ENCODE results near the gene TMEM203. TPM values are rescaled to one million over a fixed set of nuclear protein-coding genes. Genes with fewer than 3 reads are reported as not detected.

Gene TMEM203
- total RNA-seq, 1 donor from 2014 or later = 34.2 TPM

GRCh38 chr9:137199411-137200121, 5.9 kb downstream of the TMEM203 start:
- DNase-seq (ENCODE audit: low spot score in 2 of 2) = no peak
- FAIRE-seq = no peak

GRCh38 chr9:137198902-137199283, 6.6 kb downstream of the TMEM203 start:
- no peak for DNase-seq (ENCODE audit: low spot score in 2 of 2)

GRCh38 chr9:137198051-137198901, 7.2 kb downstream of the TMEM203 start:
- no peak for FAIRE-seq
- no peak for DNase-seq (ENCODE audit: low spot score in 2 of 2)

More at GRCh38 chr9:137198902-137199283, 6.6 kb downstream of the TMEM203 start:
- FAIRE-seq = no peak

DNA sequence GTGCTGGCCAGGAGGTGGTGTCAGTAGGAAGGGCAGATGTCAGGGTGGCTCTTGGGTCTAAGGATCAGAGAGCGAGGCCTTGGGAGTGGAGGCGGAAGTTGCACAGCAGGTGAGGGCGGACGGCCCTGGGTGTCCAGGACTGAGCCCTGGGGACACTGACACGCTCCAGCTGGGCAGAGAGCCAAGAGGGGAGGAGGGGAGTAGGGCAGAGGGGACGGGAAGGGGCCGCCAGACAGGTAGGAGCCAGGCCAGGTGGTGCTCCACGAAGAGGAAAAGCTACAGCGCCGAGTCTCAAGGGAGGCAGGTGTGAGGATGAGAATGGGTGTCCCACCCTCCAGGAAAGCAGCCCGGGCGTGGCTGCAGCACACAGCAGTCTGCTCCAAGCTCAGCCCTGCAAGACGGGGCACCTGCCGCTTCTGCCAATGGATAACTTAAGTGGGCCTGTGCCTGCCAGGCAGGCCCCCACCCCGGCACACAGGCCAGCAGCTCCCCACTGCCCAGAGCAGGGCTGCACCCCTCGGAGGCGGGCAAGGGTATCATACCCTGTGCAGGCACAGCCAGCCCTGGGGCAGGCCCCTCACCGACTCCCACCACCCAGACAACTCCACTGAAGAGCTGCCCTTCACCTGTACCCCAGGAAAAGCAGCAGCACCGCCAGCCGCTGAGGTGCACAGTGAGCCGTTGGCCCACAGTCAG, 9.8 kb downstream of the TMEM203 start:
- DNase-seq (ENCODE audit: low spot score in 2 of 2) (no peak), FAIRE-seq (no peak)

DNA sequence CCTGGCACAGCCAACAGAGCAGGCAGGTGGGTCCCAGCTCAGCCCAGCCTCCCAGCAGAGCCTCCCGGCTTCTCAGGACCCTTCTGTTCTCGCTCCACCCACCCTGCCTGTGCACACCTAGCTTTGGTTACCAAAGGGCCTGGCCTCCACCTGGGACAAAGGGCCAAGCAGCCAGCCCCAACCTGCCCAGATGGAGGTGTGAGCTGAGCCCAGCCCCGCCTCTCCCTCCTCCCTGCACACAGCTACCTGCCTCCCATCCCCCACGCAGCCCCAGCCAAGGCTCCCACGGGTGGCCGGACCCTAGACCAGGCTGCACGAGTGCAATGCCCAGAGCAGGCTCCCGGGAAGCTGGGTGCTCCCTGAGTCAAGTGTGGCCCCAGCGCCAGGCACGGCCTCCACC, 10.5 kb downstream of the TMEM203 start:
- DNase-seq (ENCODE audit: low spot score in 2 of 2) (no peak), FAIRE-seq (no peak)

- FAIRE-seq (no peak), DNase-seq (ENCODE audit: low spot score in 2 of 2) (peak in 1 of 2 donors; percentile 83)
These were observed 11.1 kb downstream of the TMEM203 start for GRCh38 chr9:137194388-137194787.

DNA sequence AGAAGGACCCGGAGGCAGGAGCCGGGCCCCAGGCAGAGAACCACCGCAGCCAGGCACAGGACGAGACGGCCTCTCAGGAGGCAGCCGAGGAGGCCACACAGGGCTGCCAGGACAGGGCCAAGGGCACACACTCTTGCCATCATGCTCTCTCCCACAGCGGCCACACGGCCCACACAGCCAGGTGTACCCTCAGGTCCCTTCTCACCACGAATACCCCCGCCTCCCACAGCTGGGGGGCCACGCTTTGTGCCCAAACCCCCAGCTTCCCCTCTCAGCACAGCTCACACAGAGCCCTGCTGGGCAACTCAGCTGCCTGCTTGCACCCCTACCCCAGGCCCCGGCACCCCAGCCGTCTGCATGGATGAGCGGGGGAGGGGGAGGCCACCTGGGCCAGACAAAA, 11.7 kb downstream of the TMEM203 start:
- no peak for DNase-seq (ENCODE audit: low spot score in 2 of 2)
- no peak for FAIRE-seq

DNA sequence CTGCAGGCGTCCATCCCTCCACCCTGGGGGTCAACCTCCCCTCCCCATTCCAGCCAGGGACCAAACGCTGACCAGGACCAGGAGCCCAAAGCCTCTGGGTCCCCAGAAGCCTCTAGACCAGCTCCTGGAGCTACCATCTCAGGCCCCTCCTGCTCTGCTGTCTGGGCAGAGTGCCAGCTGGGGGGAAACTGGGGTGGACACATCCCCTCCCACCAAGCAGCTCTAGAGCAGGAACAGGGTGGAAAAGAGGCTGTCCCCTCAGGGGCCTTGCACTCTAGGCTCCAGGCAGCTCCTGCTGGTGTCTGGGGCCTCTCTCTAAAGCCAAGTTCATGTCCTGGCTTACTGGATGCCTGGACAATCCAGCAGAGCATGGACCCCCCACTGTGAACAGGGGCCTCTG, 12.6 kb downstream of the TMEM203 start:
- FAIRE-seq = no peak
- DNase-seq (ENCODE audit: low spot score in 2 of 2) = no peak

GRCh38 chr9:137192448-137192780, 13.0 kb downstream of the TMEM203 start:
- FAIRE-seq (no peak), DNase-seq (ENCODE audit: low spot score in 2 of 2) (no peak)

DNA sequence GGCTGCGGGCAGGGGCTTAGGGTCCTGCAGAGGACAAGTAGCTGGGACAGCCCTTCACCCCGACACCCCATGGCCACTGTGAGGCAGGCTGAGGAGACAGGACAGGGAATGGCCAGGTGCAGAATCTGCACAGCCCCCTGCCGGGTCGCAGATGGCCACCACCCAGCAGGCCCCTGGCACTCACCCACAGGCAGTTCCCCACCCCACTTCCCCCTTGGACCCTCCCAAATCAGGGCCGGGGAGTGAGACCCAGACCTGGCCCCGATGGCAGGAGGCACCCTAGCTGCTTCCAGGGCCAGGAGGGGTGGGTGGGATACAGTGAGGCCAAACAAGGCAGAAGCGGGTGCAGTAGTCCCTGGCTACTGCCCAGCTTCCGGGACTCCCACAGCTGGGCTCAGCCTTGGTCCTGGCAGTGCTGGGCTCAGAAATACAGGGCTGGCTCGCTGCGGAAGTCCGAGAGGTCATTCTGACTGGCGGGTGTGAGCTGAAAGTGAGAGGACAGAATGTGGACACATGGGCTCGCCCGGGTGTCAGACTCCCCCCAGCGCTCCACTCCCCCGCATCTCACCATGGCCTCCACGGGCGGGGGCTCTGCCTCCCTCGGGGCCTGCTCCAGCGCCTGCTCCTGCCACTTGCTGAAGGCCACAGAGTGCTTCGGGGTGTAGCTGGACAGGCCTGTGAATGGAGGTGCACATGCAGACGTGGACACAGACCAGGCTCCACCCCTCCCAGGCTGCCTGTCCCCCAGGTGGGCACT, 13.6 kb downstream of the TMEM203 start:
- FAIRE-seq = no peak
- DNase-seq (ENCODE audit: low spot score in 2 of 2) = no peak

DNA sequence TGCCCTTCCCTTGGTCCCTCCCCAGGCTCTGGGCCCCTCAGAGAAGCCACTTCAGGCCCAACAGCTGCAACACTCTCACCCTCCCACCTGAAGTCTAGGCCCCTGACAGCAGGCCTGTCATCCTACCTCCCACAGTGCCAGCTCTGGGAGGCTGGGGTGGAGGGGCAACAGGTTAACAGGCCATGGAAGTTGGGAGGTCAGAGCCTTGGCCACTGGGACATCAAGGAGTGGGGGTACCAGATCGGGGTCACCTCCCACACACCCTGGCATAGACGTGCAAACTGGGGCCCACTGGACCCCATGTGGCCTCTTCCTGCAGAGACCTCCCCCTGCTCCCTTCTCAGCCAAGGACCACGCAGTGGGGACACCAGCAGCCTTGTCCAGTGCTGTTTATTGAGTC, 14.2 kb downstream of the TMEM203 start:
- FAIRE-seq (no peak), DNase-seq (ENCODE audit: low spot score in 2 of 2) (no peak)

DNA sequence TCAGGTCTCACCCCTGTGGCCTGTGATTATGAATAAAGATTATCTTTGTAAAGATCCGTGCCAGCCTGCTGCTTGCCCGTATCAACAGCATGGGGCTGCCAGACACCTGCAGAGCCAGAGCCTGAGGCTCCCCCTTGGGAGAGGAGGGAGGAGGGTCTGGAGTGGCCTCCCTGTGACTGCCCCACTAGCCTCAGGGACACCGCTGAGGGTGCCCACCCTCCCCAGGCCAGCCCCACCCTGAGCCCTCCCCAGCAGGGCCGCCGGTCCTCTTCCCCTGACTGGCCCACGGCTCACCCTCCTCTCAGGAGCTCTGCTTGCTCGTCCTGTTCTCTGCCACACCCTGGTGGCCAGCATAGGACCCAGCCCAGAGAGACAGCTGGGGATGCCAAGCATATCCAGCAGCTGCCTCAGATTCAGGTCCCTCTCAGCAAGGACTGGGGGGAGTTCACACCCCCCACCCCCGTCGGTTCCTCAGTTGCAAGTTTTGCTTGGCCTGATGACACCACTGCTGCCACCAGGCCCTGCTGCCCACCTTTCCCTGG, 15.1 kb downstream of the TMEM203 start:
- FAIRE-seq = no peak
- no peak for DNase-seq (ENCODE audit: low spot score in 2 of 2)

DNA sequence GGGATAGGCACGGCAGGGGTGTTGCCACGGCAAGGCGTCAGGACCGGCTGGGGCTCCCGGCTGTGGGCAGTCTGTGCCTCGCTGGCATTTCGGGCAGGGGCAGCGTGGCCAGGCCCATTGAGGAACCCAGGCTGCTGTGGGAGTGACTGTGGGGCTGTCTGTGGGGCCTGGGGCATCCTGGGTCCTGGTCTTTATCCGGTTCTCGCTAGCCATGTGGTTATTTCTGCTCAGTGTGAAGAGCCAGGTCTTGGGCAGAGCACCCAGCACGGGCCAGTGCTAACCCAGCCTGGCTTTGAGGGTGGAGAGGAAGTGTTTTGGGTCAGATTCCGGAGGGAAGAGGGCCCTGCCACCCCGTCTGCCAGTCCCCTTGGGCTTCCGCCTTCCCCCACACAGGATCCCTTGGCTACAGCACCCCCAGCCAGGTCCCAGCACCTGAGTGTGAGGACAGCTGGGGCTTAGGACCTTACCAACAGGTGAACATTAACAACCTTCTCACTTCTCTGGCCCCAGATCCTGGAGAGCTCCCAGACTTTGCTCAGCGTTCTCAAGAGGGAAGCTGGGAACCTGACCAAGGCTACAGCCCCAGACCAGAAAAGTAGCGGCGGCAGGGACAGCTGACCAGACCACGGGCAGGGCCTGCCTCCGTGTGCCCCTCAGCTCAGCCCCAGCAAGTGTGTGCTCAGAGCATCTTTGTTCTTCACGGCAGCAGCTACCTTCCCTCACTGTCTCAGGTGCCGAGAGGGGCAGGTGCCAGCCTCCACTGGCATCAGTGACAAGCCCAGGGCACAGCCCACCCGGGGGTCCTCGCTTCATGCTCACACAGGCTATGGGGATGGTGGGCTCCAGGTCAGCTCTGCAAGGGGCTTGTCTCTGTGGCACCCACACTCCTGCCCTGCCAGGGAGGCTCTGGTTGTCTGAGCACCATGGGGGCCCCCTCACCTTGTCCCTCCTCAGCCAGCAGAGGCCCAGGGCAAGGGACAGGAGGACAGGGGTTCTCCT, 15.9 kb downstream of the TMEM203 start:
- DNase-seq (ENCODE audit: low spot score in 2 of 2) (no peak), FAIRE-seq (no peak)

- DNase-seq (ENCODE audit: low spot score in 2 of 2) (peak; percentile 95), FAIRE-seq (no peak)
These were observed 16.8 kb downstream of the TMEM203 start, which contains the start of the genes ANAPC2 and SSNA1 for GRCh38 chr9:137188490-137189296. Gene ANAPC2 (minus strand): TSS chr9:137188560. CDS start chr9:137188532, 28 bp downstream. Gene SSNA1 (plus strand): TSS chr9:137188676. CDS start chr9:137188727, 51 bp downstream.

DNA sequence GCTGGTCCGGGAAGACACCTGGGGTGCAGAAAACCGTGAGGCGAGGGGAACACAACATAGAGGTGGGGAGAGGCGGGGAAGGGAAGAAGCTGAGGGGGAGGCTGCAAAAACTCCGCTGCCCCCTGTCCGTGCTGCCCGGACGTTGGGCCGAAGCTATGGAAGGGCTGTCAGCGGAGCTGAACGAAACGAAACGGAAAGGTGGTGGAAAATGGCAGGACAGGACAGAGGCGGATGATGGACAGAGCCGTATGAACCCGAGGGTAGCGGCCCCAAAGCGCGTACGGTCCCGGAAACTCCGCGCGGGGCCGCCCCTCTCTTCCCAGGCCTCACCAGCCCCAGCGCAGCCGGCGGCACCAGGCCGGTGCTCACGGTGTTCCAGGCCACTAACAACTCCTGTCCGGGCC, 17.4 kb downstream of the TMEM203 start:
- FAIRE-seq = no peak
- no peak for DNase-seq (ENCODE audit: low spot score in 2 of 2)

GRCh38 chr9:137187386-137187785, 18.1 kb downstream of the TMEM203 start:
- no peak for FAIRE-seq

GRCh38 chr9:137186385-137186784, 19.1 kb downstream of the TMEM203 start:
- no peak for DNase-seq (ENCODE audit: low spot score in 2 of 2)
- no peak for FAIRE-seq

More at GRCh38 chr9:137187386-137187785, 18.1 kb downstream of the TMEM203 start:
- DNase-seq (ENCODE audit: low spot score in 2 of 2) = no peak

GRCh38 chr9:137185921-137186320, 19.5 kb downstream of the TMEM203 start:
- DNase-seq (ENCODE audit: low spot score in 2 of 2) (no peak), FAIRE-seq (no peak)

Measured in frontal cortex (tissue), 4 donors.